Activated naive CD4-positive, alpha-beta T cell treated with anti-CD3 and anti-CD28 coated beads for 36 hours (primary cell): ENCODE results near the gene PPP2R5D. TPM values are rescaled to one million over a fixed set of nuclear protein-coding genes. Genes with fewer than 3 reads are reported as not detected.
"Not testable (repeated sequence)": the region's sequence is repeated elsewhere in the genome, so short reads cannot be mapped to it uniquely, and the experiment has no call there.

Experiments used
- CTCF ChIA-PET: fragments of 350-600 bp; sonication (Branson Sonifier 250); formaldehyde crosslinking; loops from one replicate; lab custom pipeline; 2021; ENCODE audit warnings: antibody characterized with exemption; lab: Charles Lee
- DNase-seq: peaks from one replicate; pipeline ENCODE4 v3.0.0-alpha.2; 2020
- H3K27ac Mint-ChIP-seq: one replicate; pipeline ENCODE4 v1.8.0; 2021; ENCODE audit warnings: mild to moderate bottlenecking, mixed read lengths
- H3K27me3 Mint-ChIP-seq: one replicate; pipeline ENCODE4 v1.8.0; 2021; ENCODE audit warnings: low read depth, mixed read lengths
- H3K36me3 Mint-ChIP-seq: one replicate; pipeline ENCODE4 v1.8.0; 2021; ENCODE audit warnings: low read depth, mixed read lengths
- H3K4me1 Mint-ChIP-seq: one replicate; pipeline ENCODE4 v1.8.0; 2021; ENCODE audit warnings: low read depth, mixed read lengths
- H3K4me3 Mint-ChIP-seq: one replicate; pipeline ENCODE4 v1.8.0; 2021; ENCODE audit warnings: mild to moderate bottlenecking, moderate library complexity, mixed read lengths
- H3K9me3 Mint-ChIP-seq: one replicate; pipeline ENCODE4 v1.8.0; 2021; ENCODE audit warnings: mixed read lengths
- intact Hi-C: fragments of 100-400 bp; cut with micrococcal nuclease; formaldehyde crosslinking; loops from one replicate; pipeline ENCODE4 v1.15.1; 2023
- total RNA-seq, 2 experiments: library from RNA; stranded (reverse); gene quantifications; one replicate each; pipeline ENCODE4 v1.2.3, GENCODE V29; 2021

Gene PPP2R5D
- 10 to 100 TPM; 52.4 to 54.4 TPM for total RNA-seq

DNA sequence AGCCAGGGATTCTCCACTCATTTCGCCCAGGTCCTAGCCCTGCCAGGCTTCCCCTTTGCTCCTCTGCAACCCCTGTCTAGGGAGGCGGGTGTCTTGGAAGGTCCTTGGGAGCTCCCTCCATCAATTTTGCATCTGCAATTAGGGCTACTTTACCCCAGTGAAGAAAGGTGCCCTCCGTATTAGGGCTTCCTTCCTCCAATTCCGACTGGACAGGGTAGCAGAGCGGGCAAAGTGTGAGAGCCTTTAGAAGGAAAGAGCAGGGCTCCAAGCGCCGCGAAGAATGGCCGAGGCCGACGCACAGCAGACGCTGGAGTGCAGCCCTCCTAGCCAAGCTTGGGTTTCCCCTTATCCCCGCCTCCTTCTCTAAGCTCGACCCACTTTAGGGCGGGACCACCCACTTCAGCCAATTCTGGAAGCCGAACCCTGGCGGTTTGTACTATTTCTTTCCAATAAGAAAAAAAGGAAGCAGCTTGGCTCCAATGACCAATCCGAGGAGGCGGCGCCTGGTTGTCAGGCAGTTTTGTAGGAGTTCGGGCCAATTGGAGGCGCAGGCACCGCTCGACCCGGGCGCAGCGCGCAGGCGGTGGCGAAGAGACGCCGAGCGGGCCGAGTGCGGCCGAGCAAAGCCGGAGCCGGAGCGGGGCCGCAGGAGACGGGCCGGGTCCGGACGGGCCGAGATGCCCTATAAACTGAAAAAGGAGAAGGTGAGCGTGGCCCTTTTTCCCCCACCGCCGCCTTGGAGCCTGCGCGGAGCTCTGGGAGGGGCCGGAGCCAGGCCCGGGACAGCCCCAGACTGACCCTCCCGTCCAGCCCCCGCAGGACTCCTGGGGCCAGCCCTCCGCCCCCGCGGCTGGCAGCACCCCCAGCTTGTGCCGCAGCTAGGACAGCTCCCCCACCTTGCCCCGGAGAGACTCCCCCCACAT, at the start of gene PPP2R5D:
PPP2R5D (plus strand) TSS at position 570 of the 923 bp plus-strand sequence; CDS start at position 678, 108 bp downstream.
- H3K27ac Mint-ChIP-seq, result peak within 1 kb of the TSS; percentile 81
- peak within 1 kb of the TSS; percentile 93 for H3K4me3 Mint-ChIP-seq
- DNase-seq, result peak; percentile 99
- intact Hi-C loops, result loop anchor here (1.0 to 10.0 kb wide), 6 partner anchors 30 to 443 kb away; partner anchors contain the start of genes ABCC10, CNPY3, KLC4 and KLHDC3
- no peaks in the 10 kb centered on the region for H3K9me3 Mint-ChIP-seq
- peaks cover 51% of the 10 kb centered on the region for H3K4me1 Mint-ChIP-seq
- CTCF ChIA-PET, result interaction anchor here (0.7 to 1.4 kb wide), 7 partner anchors 21 to 307 kb away, joined by 3 to 6 read pairs (median 3); partner anchors contain the start of genes CNPY3, CUL7 and DNPH1
- peaks cover 2% of the 10 kb centered on the region for H3K36me3 Mint-ChIP-seq
- no peaks in the 10 kb centered on the region for H3K27me3 Mint-ChIP-seq

DNA sequence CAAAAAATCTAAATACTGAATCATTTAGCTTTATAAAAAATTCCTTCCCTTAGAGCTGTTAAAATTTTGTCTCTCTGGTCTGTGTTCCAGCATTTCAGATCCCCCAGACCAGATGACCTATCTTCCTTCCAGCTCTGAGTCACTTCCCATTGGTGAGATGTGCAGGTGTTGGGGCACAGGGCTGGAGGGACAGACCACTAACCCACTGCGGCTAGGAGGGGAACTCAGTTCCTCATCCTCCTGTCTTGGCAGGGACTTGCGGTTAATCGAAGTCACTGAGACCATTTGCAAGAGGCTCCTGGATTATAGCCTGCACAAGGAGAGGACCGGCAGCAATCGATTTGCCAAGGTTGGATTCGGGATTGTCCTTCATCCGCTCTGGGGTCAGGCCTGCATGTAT, 49.0 kb upstream of the PPP2R5D start:
- CTCF ChIA-PET, result no interaction called here
- H3K9me3 Mint-ChIP-seq, result no peaks in the 10 kb centered on the region
- peaks cover 35% of the 10 kb centered on the region for H3K4me1 Mint-ChIP-seq

DNA sequence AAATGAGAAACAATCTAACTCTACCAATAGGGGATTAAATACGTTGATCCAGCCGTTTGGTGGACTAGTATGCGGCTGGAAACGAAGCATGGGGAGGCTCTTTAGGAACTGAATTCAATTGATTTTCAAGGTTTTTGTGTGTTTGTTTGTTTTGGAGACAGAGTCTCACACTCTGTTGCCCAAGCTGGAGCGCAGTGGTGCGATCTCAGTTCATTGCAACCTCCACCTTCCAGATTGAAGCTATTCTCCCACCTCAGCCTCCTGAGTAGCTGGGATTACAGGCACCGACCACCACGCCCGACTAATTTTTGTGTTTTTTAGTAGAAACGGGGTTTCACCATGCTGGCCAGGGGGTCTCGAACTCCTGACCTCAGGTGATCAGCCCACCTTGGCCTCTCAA, 48.0 kb upstream of the PPP2R5D start:
- no peaks in the 10 kb centered on the region for H3K9me3 Mint-ChIP-seq
- CTCF ChIA-PET, result interaction anchor here (0.6 to 0.7 kb wide), 2 partner anchors 22 to 1473 kb away, joined by 3 to 5 read pairs; no protein-coding TSS in a partner anchor
- no peak overlapping the region for H3K27ac Mint-ChIP-seq
- no peak for DNase-seq
- H3K4me1 Mint-ChIP-seq, result peaks cover 24% of the 10 kb centered on the region
- H3K36me3 Mint-ChIP-seq, result peaks cover 30% of the 10 kb centered on the region
- no peak overlapping the region for H3K4me3 Mint-ChIP-seq
- intact Hi-C loops, result no loop called here
- H3K27me3 Mint-ChIP-seq, result no peaks in the 10 kb centered on the region

More for the DNA sequence above, 49.0 kb upstream of the PPP2R5D start:
- no peak overlapping the region for H3K27ac Mint-ChIP-seq
- H3K36me3 Mint-ChIP-seq, result peaks cover 32% of the 10 kb centered on the region
- DNase-seq, result no peak
- intact Hi-C loops, result no loop called here
- H3K4me3 Mint-ChIP-seq, result no peak overlapping the region
- no peaks in the 10 kb centered on the region for H3K27me3 Mint-ChIP-seq

- CTCF ChIA-PET, result no interaction called here
- no peak for DNase-seq
- no peak overlapping the region for H3K27ac Mint-ChIP-seq
Observed at GRCh38 chr6:42937548-42938427, 46.6 kb upstream of the PPP2R5D start.

GRCh38 chr6:42938428-42938796, 46.0 kb upstream of the PPP2R5D start:
- CTCF ChIA-PET, result interaction anchor here (1.2 kb wide), 1 partner anchor 9 kb away, joined by 4 read pairs; the partner anchor contains the start of gene CNPY3
- Mint-ChIP-seq H3K4me1 (peaks cover 5% of the 10 kb centered on the region), H3K27me3 (no peaks in the 10 kb centered on the region), H3K36me3 (peaks cover 22% of the 10 kb centered on the region), H3K4me3 (no peak overlapping the region), H3K9me3 (no peaks in the 10 kb centered on the region), H3K27ac (no peak overlapping the region)
- no peak for DNase-seq
- intact Hi-C loops, result no loop called here

More at GRCh38 chr6:42937548-42938427, 46.6 kb upstream of the PPP2R5D start:
- H3K4me1 Mint-ChIP-seq, result peaks cover 12% of the 10 kb centered on the region
- H3K4me3 Mint-ChIP-seq, result no peak overlapping the region
- H3K9me3 Mint-ChIP-seq, result no peaks in the 10 kb centered on the region
- H3K36me3 Mint-ChIP-seq, result peaks cover 22% of the 10 kb centered on the region
- intact Hi-C loops, result no loop called here
- no peaks in the 10 kb centered on the region for H3K27me3 Mint-ChIP-seq

GRCh38 chr6:42938987-42939809, 45.2 kb upstream of the PPP2R5D start:
- intact Hi-C loops, result no loop called here
- Mint-ChIP-seq H3K4me1 (peaks cover 2% of the 10 kb centered on the region), H3K27me3 (no peaks in the 10 kb centered on the region), H3K4me3 (no peak overlapping the region), H3K27ac (no peak overlapping the region), H3K36me3 (peaks cover 27% of the 10 kb centered on the region), H3K9me3 (no peaks in the 10 kb centered on the region)
- no peak for DNase-seq
- CTCF ChIA-PET, result interaction anchor here (1.2 kb wide), 1 partner anchor 9 kb away, joined by 4 read pairs; the partner anchor contains the start of gene CNPY3

GRCh38 chr6:42939810-42940167, 44.6 kb upstream of the PPP2R5D start:
- no peak for DNase-seq
- H3K4me1 Mint-ChIP-seq, result peaks cover 2% of the 10 kb centered on the region
- H3K4me3 Mint-ChIP-seq, result no peak overlapping the region
- H3K36me3 Mint-ChIP-seq, result peaks cover 26% of the 10 kb centered on the region
- CTCF ChIA-PET, result no interaction called here
- intact Hi-C loops, result no loop called here
- no peak overlapping the region for H3K27ac Mint-ChIP-seq
- H3K9me3 Mint-ChIP-seq, result no peaks in the 10 kb centered on the region
- H3K27me3 Mint-ChIP-seq, result no peaks in the 10 kb centered on the region

GRCh38 chr6:42940493-42941045, 43.8 kb upstream of the PPP2R5D start:
- no peaks in the 10 kb centered on the region for H3K4me1 Mint-ChIP-seq
- CTCF ChIA-PET, result interaction anchor here (0.5 kb wide), 1 partner anchor 42 kb away, joined by 3 read pairs; no protein-coding TSS in a partner anchor
- peak overlapping the region; percentile 20 for H3K27ac Mint-ChIP-seq

DNA sequence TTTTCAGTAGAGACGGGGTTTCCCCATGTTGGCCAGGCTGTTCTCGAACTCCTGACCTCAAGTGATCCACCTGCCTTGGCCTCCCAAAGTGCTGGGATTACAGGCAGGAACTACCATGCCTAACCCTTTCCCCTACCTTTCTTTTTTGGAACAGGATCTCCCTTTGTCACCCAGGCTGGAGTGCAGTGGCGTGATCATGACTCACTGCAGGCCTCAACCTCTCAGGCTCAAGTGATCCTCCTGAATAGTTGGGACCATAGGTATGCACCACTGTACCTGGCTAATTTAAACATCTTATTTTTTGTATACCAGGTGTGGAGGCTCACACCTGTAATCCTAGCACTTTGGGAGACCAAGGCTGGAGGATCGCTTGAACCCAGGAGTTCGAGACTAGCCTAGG, 43.0 kb upstream of the PPP2R5D start:
- H3K27me3 Mint-ChIP-seq, intact Hi-C loops, DNase-seq, H3K9me3 Mint-ChIP-seq, H3K27ac Mint-ChIP-seq, H3K4me3 Mint-ChIP-seq, H3K4me1 Mint-ChIP-seq: not testable (repeated sequence)
- CTCF ChIA-PET, result interaction anchor here (0.6 kb wide), 1 partner anchor 925 kb away, joined by 4 read pairs; no protein-coding TSS in a partner anchor
- peaks cover 21% of the 10 kb centered on the region for H3K36me3 Mint-ChIP-seq

More at GRCh38 chr6:42940493-42941045, 43.8 kb upstream of the PPP2R5D start:
- Mint-ChIP-seq H3K27me3 (no peaks in the 10 kb centered on the region), H3K36me3 (peaks cover 23% of the 10 kb centered on the region), H3K9me3 (no peaks in the 10 kb centered on the region), H3K4me3 (no peak overlapping the region)
- intact Hi-C loops, result no loop called here
- no peak for DNase-seq

- intact Hi-C loops, result no loop called here
- Mint-ChIP-seq H3K27me3 (no peaks in the 10 kb centered on the region), H3K36me3 (peaks cover 19% of the 10 kb centered on the region), H3K4me3 (no peak overlapping the region), H3K27ac (no peak overlapping the region), H3K9me3 (no peaks in the 10 kb centered on the region), H3K4me1 (no peaks in the 10 kb centered on the region)
- no peak for DNase-seq
- CTCF ChIA-PET, result no interaction called here
Observed at GRCh38 chr6:42942444-42942843, 41.9 kb upstream of the PPP2R5D start.

DNA sequence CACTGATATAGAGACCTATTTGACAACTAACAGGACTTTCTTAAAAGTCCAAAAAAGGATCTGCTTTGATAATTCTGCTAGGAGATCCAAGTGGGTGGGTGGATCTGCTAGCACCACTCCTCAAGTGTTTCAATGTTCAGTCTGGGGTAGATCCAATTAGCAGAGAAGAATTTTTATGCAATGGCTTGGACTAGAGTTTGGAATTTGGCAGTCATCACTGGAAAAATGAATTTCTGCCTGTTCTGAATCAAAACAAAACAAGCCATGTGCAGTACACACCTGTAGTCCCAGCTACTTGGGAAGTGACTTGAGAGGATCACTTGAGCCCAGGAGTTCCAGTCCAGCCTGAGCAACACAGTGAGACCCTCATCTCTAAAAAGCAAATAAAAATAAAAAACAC, 36.4 kb upstream of the PPP2R5D start:
- Mint-ChIP-seq H3K9me3 (no peaks in the 10 kb centered on the region), H3K36me3 (peaks cover 6% of the 10 kb centered on the region), H3K27me3 (no peaks in the 10 kb centered on the region), H3K4me3 (no peak overlapping the region), H3K4me1 (no peaks in the 10 kb centered on the region), H3K27ac (no peak overlapping the region)
- intact Hi-C loops, result no loop called here
- no peak for DNase-seq
- CTCF ChIA-PET, result no interaction called here
